ENCODE measurements around the gene GOLGA1.
"Not testable (repeated sequence)": the region's sequence is repeated elsewhere in the genome, so short reads cannot be mapped to it uniquely, and the experiment has no call there.

The GOLGA1 gene

DNA sequence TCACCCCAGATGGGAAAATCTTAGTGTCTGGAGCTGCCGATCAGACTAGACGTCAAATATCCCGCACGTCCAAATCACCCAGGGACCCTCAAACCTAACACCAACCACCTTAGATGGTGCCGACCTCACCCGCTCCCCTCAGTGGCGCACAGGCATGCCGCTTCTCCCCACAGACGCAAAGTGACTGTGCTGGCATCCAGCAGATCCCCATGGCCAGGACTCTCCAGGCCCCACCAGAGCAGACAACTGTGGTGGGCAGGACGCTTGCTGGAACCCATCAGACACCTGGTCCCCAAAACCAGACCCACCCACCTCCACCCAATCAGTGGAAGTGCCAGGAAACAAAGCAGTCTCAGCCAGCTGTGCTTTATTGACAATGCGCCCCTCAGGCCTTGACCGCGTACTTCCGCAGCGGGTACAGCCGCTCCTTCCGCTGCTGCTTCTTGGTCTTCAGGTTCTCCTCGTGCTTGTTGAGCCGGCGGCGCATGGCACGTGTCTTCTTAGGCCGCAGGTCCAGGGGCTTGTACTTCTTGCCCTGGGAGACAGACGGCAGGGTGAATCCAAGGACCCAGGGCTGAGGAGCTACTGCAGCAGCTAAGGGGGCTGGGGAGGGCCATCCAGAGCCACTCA lies 83.2 kb downstream of the GOLGA1 start:
- DNase-seq, result no peak

- DNase-seq, result no peak
Measured at GRCh38 chr9:124855944-124856765, 84.7 kb downstream of the GOLGA1 start.

GRCh38 chr9:124855566-124855943 lies 85.3 kb downstream of the GOLGA1 start:
- DNase-seq, result no peak

GRCh38 chr9:124854822-124855221 lies 86.1 kb downstream of the GOLGA1 start:
- DNase-seq, result no peak

- DNase-seq, result no peak
Measured at GRCh38 chr9:124854161-124854560, 86.7 kb downstream of the GOLGA1 start.

DNA sequence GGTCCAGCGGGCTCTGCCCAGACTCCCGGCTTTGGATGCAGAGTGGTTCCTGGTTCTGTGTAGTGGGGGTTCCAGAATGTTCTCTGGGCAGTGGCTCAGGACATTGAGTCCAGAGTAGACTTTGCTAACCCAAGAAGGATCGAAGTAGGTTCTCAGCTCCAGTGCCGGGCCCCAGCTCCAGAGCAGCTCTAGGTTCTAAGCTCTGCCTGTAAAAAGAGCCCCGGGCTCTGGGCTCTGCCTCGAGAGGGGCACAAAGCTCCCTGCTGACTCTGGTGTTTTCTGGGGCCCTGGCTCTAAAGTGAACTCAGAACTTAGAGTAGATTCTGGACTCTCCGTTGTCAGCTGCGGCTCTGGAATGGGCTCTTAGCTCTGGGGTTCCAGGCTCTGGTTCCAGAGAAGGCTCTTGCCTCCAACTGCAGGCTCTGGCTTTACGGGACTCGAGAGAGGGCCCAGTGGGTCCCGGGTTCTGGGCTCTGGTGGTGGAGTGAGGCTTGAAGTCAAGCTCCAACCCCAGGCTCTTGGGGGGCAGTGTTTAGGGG lies 87.2 kb downstream of the GOLGA1 start:
- no peak for DNase-seq

DNA sequence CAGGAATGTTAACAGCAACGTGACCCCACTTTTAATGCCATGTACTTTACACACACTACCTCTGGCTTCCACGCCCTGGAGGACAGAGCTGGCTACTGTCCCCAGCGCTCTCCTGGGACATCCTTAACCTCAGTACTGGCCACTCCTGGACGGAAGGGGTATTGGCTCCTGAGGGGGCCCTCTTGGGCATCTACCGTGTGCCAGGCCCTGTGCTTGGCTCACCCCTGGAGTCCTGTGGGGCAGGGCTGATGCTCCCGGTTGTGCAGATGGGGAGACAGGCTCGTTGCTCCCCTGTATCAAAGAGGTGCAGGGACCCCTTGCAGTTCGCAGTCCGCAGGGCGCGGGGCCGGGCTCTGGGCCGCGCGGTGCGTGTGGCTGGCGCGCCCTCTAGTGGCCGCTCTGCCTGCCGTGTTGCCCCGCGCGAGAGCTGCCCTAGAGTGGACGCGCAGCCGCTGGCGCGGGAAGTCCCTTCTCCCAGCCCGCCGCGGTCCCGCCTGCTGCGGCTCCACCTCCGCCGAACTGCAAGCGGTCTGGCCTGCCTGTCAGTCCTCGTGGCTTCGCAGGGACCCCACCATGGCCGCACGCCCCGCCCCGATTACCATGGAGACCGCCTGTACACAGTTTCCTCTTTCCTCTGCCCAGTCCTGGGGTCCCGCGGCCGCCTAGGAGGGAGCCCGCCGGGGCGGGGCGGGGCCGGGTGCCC lies 87.9 kb downstream of the GOLGA1 start, which contains the start of gene WDR38:
TSS of gene WDR38 (plus strand) at position 632 of the 703 bp plus-strand sequence. CDS start 72 bp downstream, outside the sequence.
- peak; percentile 53 for DNase-seq

DNA sequence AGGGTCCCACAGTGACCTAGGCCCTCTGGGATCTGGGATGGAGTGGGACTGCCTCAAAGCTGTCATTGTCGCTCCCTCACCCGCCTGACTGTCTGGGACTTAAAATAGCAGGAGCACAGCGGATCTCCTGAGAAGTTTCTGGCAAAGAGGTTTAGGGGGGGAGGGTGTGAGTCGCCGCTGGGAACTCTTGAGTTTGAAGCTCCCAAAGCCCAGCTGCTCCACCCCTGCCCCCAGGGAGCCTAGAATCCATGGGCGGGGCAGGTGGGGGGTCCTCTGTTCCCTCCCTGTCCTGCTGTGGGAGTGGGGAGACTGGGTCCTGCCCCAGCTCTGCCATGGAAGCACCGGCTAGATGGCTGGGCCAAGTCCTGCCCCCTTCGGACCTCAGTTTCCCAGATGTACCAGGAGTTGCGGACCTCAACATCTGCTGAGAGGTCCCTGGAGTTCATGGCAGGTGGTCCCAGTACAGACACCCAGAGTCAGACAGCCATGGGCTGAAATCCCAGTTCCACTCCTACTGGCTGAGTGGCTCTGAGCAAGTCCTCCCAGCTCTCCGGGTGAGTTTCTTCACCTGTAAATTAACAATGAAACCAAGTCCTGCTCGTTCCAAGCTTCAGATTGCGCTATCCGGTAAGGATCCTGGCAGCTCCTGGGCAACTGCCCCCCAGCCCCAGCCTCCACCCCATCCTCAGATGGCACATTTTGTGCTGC lies 88.6 kb downstream of the GOLGA1 start:
- no peak for DNase-seq

- DNase-seq, result no peak
Measured at GRCh38 chr9:124849801-124850200, 91.1 kb downstream of the GOLGA1 start.

DNA sequence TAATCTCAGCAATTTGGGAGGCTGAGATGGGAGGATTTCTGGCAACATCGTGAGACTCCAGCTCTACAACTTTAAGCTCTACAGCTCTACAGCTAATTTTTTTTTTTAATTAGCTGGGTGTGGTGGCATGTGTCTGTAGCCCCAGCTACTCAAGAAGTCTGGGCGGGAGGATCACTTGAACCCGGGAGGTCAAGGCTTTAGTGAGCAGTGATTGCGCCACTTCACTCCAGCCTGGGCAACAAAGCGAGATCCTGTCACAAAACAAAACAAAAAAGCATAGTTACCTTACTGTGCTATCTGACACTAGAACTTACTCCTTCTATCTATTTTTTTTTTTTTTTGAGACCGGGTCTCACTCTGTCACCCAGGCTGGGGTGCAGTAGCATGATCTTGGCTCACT lies 93.9 kb downstream of the GOLGA1 start:
- no peak for DNase-seq

GRCh38 chr9:124846467-124846866 lies 94.4 kb downstream of the GOLGA1 start:
- DNase-seq, result not testable (repeated sequence)

GRCh38 chr9:124844291-124844690 lies 96.6 kb downstream of the GOLGA1 start:
- no peak for DNase-seq

DNA sequence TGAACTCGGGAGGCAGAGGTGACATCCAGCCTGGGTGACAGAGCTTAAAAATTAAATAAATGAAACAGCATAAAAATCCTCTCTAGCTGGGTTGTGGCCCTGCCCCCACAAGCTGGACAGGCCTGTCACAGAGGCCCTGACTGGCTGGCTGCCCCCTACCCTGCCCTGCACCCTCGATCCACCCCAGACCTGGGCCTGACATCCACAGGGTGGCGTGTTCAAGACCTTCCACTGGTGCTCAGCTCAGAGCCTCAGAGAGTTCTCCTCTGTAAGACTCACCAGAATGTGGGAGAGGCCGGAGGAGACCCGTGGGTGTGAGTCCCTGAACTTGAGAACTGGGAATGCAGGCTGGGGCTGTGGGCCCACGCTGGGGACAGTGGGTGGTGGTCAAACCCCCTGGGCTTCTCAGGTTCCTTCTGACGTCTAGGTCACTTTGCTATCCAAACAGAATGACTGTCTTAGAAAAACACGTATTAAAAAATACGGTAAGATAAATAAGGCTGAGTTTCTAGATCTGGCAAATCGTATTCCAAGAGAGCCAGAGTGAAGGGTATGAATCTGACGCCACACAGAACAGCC lies 97.3 kb downstream of the GOLGA1 start:
- no peak for DNase-seq

- no peak for DNase-seq
Measured at GRCh38 chr9:124841075-124841821, 99.6 kb downstream of the GOLGA1 start.

DNA sequence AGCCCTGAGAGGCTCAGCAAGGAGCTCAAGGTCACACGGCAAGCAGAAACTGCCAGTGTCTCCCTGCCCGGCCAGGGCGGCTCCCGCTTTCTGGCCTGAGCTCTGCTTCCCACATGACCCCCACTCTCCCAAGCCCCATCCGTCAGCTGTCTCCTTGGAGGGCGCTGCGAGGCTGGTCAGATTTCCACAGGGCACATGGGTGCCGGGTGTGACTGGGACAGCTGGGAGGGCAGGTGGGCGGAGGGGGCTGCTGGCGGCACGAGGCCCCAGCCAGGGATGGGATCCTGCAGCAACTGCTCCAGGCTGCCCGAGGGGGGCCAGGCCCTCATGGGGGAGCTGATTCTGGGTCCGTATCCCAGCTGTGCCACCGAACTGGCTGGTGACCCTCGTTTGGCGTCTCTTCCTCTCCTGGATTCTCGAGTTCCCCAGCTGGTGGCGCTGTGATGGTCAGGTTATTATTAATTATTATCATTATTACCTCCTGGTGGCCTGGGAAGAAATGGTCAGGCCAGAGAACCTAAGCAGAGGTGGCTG lies 100.5 kb downstream of the GOLGA1 start:
- DNase-seq, result no peak

GRCh38 chr9:124839612-124840299 lies 101.1 kb downstream of the GOLGA1 start:
- DNase-seq, result peak; percentile 33

DNA sequence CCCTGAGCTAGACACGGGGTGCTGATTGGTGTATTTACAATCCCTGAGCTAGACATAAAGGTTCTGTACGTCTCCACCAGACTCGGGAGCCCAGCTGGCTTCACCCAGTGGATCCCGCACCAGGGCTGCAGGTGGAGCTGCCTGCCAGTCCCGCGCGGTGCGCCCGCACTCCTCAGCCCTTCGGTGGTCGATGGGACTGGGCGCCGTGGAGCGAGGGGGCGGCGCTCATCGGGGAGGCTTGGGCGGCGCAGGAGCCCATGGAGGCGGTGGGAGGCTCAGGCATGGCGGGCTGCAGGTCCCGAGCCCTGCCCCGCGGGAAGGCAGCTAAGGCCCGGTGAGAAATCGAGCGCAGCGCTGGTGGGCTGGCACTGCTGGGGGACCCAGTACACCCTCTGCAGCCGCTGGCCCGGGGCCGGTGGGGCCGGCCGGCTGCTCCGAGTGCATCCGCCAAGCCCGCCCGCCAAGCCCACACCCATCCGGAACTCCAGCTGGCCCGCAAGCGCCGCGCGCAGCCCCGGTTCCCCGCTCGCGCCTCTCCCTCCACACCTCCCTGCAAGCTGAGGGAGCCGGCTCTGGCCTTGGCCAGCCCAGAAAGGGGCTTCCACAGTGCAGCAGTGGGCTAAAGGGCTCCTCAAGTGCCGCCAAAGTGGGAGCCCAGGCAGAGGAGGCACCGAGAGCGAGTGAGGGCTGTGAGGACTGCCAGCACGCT lies 102.2 kb downstream of the GOLGA1 start:
- not testable (repeated sequence) for DNase-seq

- not testable (repeated sequence) for DNase-seq
Measured at GRCh38 chr9:124838132-124838531, 102.8 kb downstream of the GOLGA1 start.

GRCh38 chr9:124835026-124835557 lies 105.8 kb downstream of the GOLGA1 start:
- DNase-seq, result peak; percentile 82

- DNase-seq, result peak; percentile 53
Measured at GRCh38 chr9:124834591-124834990, 106.3 kb downstream of the GOLGA1 start.
